GM18868 (cell line): ENCODE data around the gene RAB25.

Source experiments
- ATAC-seq: cut with Tn5 transposase; IDR thresholded peaks from one replicate; pipeline ENCODE4 v1.9.1; 2021; ENCODE audit warnings: mild to moderate bottlenecking, moderate library complexity; ENCODE audit not compliant: unreplicated experiment

RAB25 gene

DNA sequence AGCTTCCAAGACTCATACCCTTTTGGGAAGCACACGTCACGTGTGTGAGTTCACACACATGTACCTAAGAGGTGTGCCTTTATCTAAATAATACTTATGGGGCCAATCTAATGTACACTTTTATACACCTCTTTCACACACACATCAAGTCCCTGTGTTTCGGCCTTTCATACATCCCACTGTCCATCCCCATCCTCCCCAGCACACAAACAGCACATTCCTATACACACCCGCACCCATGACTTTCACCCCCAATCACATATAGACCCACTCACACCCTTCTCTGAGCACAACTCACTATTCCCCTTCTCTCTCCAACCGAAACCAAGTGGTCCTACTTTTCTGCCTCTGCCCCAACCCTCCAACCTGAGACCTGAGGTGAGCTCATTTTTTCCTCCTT is 17.8 kb downstream of the RAB25 start:
- no peak for ATAC-seq

DNA sequence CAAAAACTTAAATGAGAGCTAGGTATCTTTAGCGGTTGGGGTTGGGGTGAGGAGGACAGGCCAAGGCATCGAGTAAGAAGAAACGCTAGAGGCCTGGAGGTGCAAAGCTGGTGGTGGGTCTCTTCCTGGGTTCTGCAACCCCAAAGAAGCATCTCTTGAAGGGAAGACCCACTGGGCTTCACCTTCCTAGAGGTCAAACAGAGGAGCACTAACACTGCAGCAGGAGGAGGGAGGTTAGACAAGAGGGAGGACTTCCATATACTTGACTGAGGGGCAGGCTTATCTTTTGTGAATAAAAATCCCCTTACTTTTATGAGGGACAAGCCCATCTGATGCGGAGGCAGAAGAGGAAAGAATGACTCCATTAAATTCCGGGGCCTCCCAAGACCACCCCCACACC is 18.8 kb downstream of the RAB25 start:
- ATAC-seq = no peak

GRCh38 chr1:156080241-156080862 is 19.4 kb downstream of the RAB25 start:
- no peak for ATAC-seq

DNA sequence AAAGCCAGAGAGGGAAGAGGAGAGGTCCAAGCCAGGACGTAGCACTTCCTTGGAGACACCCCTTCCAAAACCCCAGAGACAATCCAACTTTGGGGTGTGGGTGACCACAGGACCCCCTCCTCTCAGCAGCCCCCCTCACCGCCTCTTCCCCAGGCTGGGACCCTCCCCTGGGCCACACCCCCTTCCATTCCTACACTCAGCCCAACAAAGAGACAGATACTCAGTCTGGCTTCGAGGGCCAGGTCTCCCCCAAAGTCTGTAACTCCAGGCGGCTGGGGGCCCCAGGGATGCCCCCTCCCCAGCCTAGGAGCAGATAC is 19.9 kb downstream of the RAB25 start:
- no peak for ATAC-seq

GRCh38 chr1:156081180-156081916 is 20.4 kb downstream of the RAB25 start:
- no peak for ATAC-seq

GRCh38 chr1:156081917-156082308 is 21.0 kb downstream of the RAB25 start:
- no peak for ATAC-seq

DNA sequence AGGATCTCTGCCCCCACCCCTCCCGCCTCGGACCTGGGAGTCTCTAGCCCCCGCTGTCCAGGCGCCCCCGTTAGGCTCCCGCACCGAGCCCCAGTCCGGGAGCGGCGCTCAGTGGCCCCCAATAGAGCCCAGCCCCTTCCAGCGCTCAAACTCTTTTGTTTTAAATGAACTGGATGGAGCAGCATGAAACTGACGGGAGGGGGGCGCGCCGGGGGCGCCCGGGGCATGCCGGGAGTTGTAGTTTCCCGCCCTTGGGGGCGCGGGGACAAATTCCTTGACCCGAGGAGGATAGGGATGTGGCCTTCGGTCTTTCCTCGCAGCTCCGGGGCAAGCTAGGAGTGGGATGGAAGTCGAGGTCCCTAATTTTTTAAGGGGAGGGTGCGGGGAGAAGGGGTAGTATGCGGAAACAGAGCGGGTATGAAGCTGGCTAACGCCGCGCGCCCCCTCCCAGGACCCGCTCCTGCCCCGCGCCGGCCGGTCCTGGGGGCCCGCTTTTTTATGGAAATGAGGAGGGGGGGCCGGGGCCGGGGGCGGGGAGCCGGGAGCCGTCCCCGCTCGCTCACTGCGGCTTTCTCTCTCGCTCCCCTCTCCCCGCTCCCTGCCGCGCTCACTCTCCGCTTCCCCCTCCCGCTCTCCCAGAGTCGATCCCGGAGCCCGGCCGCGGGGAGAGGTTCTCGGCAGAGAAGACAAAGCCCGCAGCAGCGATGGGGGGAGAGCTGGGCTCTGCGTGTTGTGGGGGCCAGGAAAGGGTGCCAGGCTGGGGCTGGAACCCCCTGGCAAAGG is 21.5 kb downstream of the RAB25 start, which contains the start of gene MEX3A:
Gene MEX3A, minus strand, starts transcription at position 157 of the 783 bp plus-strand sequence. CDS start 467 bp downstream, outside the sequence.
- ATAC-seq = no peak

- ATAC-seq = no peak
Measured at GRCh38 chr1:156083800-156084790, 23.1 kb downstream of the RAB25 start.

GRCh38 chr1:156086256-156086662 is 25.3 kb downstream of the RAB25 start:
- ATAC-seq = no peak

DNA sequence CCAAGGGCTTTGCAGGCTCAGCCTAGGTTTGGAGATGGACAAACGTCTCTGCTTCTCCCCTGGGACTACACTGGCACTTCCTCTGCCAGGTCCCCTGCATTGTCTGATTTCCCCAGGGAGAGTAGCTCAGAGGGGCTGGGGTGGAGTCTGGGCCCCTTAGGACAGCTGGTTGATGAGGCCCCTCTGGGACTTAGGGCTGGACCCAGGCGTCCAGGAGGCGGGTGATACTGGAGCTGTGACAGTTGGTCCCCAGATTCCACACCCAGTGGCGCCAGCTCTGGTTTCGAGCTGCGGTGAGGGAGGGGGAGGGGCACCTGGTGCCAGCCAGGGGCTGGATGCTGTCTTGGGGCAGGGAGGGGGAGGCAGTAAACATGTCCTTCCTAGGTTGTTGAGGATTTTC is 28.7 kb downstream of the RAB25 start:
- no peak for ATAC-seq

DNA sequence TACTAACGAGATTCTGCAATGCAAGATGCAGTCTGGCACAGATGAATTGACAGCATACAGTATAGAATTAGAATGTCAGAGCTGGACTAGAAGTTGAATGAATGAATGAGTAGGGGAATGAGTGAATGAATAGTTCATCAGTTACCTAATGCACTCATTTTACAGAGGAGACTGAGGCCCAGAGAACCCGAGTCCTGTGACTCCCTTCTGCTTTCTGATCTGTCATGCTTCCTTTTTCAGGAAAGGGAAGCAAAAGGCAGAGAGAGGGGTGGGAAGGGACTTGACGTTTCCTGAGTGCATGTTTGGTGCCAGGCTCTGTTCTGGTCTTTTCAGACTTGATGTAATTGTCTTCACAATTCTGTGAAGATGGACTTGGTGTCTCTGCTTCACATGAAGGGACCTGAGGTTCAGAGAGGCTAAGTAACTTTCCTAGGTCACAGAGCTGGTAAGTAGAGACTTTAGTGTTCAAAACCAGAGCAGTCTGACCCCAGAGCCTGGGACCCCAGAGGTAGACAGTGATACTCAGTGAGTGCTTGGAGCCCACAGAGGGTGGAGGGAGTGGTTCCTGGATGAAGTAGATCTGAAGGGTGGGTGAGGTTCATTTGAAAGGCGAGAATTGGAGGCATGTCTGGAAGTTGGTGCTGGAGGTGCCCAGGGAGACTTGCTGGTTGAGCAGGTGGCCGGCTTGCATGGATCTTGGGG is 29.3 kb downstream of the RAB25 start:
- no peak for ATAC-seq

DNA sequence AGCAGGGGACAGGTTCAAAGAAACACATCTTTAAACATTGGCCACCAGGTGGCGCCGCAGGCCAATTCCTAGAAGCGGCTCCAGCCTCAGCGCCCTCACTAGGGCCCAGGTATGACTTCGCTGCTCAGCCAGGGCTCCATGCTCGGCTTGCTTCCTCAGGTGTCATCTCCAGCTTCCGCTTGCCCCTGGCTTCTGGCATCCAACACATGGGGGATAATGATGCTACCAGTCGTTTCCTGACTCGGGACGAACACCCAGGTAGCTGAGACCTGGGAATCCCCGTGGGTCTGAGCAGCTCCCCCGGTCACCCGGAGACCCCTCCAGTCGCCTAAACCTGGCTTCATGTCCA is 29.9 kb downstream of the RAB25 start:
- peak; percentile 70 for ATAC-seq

DNA sequence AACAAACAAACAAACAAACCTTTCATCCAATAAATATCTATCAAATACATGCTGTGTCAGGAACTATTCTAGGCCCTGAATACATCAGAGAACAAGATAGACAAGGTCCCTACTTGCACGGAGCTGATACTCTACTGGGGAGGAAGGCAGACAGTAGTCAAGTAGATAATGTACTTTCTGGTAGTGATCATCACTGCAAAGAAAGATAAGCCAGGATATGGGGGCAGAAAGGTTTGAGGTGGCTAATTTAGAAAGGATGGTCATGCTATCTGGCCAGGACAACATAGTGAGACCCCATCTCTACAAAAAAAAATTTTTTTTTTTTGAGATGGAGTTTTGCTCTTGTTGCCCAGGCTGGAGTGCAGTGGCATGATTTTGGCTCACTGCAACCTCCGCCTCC is 30.6 kb downstream of the RAB25 start:
- no peak for ATAC-seq

DNA sequence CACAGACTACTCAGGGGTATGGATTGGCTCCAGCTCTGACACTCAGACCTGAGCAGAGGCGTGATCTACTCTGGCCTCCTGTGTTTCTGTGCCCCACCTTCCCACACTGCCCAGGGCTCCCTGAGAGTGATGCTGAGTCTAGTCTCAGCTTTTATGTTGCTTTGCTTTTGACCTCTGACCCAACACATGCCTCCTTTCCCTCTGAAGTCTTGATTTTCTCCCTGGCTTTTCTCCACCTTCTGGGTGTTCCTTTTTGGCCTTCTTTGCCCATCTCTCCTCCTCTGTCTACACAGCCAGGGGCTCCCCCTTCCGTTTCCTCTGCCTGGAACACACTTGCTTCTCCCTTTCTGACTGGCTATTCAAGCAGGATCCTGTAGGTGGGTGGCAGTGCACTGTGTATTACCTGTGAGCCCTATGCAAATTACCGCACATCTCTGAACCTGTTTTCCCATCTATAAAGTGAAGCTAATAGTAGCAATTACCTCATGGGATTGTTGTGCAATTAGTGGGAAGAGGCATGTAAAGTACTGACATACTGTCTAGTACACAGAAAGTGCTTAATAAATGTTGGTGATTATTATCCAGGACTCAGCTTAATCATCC is 35.0 kb downstream of the RAB25 start:
- no peak for ATAC-seq

GRCh38 chr1:156096640-156097391 is 35.9 kb downstream of the RAB25 start:
- ATAC-seq = peak; percentile 64

- no peak for ATAC-seq
Measured at GRCh38 chr1:156097499-156098178, 36.7 kb downstream of the RAB25 start.

DNA sequence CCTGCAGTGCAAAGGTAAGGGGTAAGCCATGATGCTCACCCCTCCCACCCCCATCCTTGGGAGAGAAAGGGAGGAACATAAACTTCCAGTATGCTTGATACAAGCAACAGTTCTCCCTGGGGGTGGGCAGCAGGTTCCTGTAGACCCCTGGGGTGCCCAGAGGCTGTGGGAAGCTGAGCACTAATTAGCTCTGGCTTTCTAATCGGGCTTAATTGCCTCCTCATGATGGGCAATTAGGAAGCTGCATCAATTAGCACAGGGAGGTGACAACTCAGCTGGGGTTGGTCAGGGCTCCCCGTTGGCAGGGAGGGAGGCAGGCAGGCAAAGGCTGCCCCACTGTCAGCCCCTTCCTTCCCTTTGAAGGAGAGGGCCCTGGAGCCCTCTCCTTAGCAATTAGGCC is 37.8 kb downstream of the RAB25 start:
- ATAC-seq = no peak

DNA sequence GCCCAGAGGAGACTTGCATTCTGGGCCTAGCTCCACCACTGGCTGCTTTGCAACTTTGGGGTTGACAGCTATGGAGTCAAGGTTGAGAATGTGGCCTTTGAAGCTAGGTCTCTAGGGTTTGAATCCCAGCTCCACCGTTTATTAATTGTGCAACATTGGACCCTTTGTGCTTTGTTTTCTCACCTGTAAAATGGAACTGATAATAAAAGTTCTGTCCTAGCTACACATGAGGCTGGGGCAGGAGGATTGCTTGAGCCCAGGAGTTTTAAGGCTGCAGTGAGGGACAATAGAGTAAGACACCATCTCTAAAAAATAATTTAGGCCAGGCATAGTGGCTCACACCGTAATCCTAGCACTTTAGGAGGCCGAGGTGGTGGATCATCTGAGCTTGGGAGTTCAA is 38.3 kb downstream of the RAB25 start:
- no peak for ATAC-seq
